Kidney capillary endothelial cell (primary cell): ENCODE results near the gene TSPAN19.
"Not testable (repeated sequence)": the region's sequence is repeated elsewhere in the genome, so short reads cannot be mapped to it uniquely, and the experiment has no call there.

Experiments
- DNase-seq: peaks from one replicate; pipeline ENCODE4 v3.0.0-alpha.2; 2018; ENCODE audit warnings: low spot score

TSPAN19 gene

GRCh38 chr12:85036234-85036707 is at the start of gene TSPAN19, which contains the start of gene LRRIQ1:
Gene TSPAN19 (minus strand): TSS chr12:85036277. CDS start chr12:85029946, 6,331 bp downstream.
Gene LRRIQ1 (plus strand): TSS chr12:85036351. CDS start chr12:85038177, 1,826 bp downstream.
- DNase-seq, result peak; percentile 69

DNA sequence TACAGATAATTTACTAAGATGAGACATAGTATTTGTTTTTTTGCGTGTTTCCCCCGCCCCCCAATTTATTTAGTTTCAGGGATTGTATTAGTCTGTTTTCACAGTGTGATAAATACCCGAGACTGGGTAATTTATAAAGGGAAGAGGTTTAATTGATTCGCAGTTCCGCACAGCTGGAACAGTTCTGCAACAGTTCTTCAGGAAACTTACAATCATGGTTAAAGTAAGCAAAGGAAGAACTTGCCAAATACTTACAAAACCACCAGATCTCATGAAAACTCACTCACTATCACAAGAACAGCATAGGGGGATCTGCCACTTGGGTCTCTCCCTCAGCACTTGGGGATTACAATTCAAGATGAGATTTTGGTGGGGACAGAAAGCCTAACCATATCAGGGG is 49.0 kb upstream of the TSPAN19 start:
- no peak for DNase-seq

DNA sequence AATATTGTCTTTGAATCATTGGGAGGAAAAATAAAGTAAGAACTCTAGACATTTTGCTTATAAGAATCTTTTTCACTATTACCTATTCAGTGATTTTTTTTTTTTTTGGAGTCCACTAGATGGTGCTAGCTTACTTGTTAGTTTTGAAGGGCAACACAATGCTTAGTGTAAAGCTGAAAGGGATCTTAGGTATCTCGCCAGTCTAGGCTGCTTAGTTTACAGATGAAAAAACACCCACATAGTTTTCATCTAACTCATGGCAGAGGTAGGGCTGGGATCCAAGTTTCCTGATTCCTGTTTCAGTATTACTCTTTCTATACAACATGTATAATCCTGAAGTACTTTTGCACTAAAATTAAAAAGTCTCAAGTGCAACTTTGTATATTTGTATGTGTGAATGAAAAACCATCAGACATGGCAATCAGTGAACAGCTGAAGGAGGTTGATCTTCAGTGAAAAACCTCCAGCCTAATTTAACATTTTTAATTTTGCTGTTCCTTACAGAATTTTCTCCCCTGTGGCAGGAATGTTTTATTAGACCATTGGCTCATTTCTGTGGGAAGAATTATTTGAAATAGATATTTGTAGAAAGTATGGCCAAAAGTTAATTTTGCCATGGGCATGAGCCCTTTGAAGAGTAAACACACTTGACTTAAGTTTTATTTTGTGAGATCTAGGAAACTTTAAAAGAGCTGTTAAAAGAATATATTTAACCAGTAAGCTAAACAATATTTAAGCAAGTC is 40.8 kb upstream of the TSPAN19 start:
- peak; percentile 28 for DNase-seq

DNA sequence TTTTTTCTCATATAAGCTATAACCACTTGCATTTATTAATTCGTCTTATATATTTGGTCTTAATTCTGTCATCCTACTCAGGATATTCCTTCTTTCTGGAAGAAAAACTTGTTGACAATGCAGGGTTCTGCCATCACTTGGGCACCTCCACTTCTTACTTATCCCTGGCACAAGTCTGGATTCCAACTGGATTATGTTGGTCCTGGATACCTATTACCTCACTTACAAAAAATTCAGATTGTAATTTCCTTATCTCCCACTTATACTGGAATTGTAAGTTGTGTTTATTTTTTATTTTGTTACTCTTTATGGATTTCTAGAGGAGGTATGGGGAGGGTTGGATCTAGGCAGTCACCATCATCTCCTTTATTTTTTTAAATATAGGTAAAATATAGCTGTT is 36.7 kb upstream of the TSPAN19 start:
- DNase-seq, result no peak

- DNase-seq, result no peak
These were observed 29.9 kb upstream of the TSPAN19 start for GRCh38 chr12:85065837-85066482.

GRCh38 chr12:85060916-85061315 is 24.8 kb upstream of the TSPAN19 start:
- no peak for DNase-seq

- no peak for DNase-seq
These were observed 23.5 kb upstream of the TSPAN19 start for GRCh38 chr12:85059594-85059993.

GRCh38 chr12:85058339-85058738 is 22.3 kb upstream of the TSPAN19 start:
- no peak for DNase-seq

DNA sequence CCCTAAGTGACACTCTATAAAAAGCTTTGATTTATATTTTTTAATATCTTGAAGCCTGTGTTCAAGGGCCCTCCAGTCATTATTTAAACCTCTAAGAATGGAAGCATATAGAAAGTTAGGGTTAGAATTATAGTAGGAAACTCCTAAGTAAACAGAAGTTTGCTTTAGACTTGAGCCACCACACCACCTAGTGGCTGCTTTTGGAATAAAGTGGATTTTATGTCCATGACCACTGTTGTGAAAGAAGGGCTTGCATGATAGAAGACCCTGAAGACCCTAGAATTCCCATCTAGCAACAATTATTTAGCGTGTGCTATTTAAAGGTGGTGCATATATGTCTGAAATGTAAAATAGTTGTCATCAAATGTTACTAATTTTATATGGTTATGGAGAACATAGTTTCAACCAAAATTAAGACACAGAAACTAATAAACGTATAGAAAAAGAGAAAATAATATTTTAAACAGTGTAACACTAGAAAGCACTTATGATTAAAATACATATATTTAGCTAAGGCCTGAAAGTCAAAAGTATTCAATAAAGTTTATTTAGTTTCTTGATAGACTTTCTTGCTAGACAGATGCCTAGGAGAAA is 21.4 kb upstream of the TSPAN19 start:
- DNase-seq, result peak; percentile 46

DNA sequence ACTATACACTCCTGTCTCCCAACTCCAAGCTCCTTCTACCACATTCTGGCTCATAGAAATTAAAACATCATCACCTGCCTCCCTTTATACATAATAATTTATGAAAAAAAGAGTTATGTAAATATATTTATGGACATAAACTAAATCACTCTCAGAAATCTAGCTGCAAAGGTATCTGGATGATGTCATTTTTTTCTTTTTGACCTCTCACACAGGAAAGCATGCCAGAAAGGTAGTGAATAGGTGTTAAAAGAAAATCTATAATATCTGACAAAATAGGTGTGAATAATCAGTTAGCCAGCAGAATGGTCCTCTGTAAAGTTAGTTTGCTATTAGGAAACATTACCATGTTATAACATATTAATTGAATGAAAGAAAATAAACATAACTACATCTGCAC is 7.8 kb upstream of the TSPAN19 start:
- DNase-seq, result no peak

GRCh38 chr12:85041395-85041794 is 5.3 kb upstream of the TSPAN19 start:
- no peak for DNase-seq

GRCh38 chr12:85036733-85037132 is 656 bp upstream of the TSPAN19 start:
- DNase-seq, result no peak

DNA sequence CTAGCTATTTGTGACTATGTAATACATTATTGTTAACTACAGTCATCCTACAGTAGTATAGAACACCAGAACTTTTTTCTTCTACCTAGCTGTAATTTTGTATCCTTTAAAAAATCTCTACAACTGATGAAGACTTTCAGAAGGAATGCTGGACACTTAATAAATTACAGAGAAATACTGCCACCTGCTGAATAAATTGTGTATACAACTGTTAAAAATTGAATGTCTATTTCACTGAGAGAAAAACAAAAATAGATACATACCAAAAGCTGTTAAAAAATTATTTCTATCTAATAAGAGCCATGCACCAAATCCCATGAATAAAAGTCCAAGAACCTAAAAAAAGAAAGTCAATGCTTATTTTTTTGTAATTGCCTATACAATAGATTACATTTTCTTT is 6.6 kb downstream of the TSPAN19 start:
- DNase-seq, result peak; percentile 37

- no peak for DNase-seq
These were observed 18.0 kb downstream of the TSPAN19 start for GRCh38 chr12:85018098-85018497.

GRCh38 chr12:85017618-85018017 is 18.5 kb downstream of the TSPAN19 start:
- no peak for DNase-seq

DNA sequence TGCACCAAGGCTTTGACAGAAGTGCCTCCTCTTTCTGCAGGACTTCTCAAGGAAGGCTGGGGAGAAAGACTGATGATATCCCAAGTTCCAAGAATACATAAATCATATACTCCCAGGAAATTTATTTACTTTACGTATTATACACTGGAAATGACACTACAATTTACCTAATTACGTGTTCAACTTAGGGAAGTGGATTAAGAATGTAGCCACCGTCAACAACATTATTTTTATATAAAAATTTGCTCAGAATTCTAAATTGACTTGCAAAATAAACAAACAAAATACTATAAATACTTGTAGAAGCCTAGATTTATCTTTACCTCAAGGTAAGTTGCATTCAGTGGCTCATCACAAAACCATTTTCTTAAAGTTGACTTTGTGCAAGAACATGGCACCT is 18.9 kb downstream of the TSPAN19 start:
- no peak for DNase-seq

DNA sequence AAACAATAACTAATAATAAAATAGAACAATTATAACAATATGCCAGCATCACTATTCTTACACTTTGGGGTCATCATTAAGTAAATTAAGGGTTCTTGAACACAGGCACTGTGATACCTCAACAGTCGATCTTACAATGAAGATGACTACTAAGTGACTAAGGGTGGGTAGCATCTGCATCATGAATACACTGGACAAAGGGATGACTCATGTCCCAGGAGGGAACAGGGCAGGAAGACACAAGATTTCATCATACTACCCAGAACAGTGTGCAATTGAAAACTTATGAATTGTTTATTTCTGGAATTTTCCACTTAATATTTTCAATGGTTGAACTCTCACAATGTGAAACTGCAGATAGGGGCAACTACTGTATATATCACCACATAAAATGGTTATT is 19.7 kb downstream of the TSPAN19 start:
- DNase-seq, result peak; percentile 93

DNA sequence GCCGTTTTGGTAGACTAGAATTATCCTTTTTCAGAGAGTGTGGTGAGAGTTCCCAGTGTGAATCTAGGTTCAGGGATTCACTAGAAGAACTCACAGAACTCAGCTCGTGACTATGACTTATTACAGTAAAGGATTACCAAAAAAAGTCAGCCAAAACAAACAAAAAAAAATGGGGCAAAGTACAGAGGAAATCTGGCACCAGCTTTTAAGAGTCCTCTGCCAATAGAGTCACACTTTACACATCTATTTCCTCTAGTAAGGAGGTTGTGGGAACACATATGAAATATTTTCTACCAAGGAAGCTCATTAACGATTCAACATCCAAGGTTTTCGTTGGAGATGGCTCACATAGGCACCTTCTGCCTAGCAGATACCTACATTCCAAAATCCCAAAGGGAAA is 28.2 kb downstream of the TSPAN19 start:
- DNase-seq, result no peak

DNA sequence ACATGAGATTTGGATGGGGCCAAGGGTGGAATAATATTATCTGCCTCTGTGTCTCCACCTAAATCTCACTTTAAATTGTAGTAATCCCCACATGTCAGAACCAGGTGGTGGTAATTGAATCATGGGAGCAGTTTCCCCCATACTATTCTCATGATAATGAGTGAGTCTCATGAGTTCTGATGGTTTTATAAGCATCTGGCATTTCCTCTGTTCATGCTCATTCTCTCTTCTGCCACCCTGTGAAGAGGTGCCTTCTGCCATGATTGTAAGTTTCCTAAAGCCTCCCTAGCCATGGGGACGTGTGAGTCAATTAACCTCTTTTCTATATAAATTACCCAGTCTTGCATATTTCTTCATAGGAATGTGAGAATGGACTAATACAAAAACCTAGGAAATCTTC is 29.9 kb downstream of the TSPAN19 start:
- no peak for DNase-seq

- no peak for DNase-seq
These were observed 30.5 kb downstream of the TSPAN19 start for GRCh38 chr12:85005615-85006014.

GRCh38 chr12:85005047-85005446 is 31.0 kb downstream of the TSPAN19 start:
- not testable (repeated sequence) for DNase-seq

- no peak for DNase-seq
These were observed 31.9 kb downstream of the TSPAN19 start for GRCh38 chr12:85004204-85004603.

DNA sequence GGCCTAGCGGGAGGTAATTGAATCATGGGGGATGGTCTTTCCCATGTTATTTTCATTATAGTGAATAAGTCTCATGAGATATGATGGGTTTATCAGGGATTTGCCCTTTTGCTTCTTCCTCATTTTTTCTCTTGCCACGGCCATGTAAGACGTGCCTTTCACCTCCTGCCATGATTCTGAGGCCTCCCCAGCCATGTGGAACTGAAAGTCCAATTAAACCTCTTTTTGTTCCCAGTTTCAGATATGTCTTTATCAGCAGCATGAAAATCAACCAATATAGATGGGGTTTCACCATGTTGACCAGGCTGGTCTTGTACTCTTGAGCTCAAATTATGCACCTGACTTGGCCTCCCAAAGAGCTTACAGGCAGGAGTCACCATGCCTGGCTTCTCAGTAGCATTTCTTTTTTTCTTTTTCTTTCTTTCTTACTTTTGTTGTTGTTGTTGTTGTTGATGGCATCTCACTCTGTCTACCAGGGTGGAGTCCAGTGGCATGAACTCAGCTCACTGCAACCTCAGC is 33.2 kb downstream of the TSPAN19 start:
- DNase-seq, result no peak
